Measurements from ENCODE around the gene CDC14B.
A peak's percentile ranks its signal among the peaks of the same experiment; 100 is the strongest.
"Not testable (repeated sequence)": the region's sequence is repeated elsewhere in the genome, so short reads cannot be mapped to it uniquely, and the experiment has no call there.

CDC14B gene

DNA sequence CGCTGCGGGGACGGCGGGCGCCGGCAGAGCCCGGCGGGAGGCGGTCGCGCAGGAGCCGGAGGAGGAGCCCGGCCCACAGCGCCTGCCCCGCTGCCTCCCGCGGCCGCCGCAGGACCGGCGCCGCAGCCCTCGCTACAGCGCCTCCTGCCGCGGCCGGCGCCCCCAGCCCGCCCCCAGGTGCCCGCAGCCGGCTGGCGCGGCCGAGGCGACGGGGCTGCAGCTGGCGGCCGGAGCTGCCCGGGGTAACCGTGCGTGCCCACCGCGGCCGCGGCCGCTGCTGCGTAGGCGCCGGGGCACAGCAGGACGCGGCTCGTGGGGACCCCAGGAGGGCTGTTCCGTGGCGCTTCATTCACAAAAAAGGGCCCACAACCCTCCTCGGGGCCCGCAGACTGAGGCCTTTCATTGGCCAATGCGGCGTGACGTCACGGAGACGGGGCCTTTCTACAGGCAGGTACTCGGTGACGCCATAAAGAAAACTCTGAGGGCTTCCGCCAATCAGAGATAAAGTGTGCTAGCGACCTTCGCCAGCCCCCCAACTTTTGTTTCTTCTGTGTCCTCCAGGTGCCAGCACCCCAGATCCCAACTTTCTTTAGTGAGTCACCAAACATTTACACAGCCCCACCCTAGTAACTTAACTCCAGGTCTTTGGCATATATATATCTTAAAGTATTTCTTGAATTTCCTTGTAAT is at the start of gene CDC14B:
TSS of gene CDC14B (minus strand) at position 353 of the 690 bp plus-strand sequence. CDS start 465 bp downstream, outside the sequence.
- DNase-seq (ENCODE audit: low read depth): peak; percentile 62
- H3K4me3 ChIP-seq (ENCODE audit: low read depth, low read length): peak within 1 kb of the TSS; percentile 68
- TF ChIP-seq, protein P1, sequence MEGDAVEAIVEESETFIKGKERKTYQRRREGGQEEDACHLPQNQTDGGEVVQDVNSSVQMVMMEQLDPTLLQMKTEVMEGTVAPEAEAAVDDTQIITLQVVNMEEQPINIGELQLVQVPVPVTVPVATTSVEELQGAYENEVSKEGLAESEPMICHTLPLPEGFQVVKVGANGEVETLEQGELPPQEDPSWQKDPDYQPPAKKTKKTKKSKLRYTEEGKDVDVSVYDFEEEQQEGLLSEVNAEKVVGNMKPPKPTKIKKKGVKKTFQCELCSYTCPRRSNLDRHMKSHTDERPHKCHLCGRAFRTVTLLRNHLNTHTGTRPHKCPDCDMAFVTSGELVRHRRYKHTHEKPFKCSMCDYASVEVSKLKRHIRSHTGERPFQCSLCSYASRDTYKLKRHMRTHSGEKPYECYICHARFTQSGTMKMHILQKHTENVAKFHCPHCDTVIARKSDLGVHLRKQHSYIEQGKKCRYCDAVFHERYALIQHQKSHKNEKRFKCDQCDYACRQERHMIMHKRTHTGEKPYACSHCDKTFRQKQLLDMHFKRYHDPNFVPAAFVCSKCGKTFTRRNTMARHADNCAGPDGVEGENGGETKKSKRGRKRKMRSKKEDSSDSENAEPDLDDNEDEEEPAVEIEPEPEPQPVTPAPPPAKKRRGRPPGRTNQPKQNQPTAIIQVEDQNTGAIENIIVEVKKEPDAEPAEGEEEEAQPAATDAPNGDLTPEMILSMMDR (IDR thresholded peaks at IDR 0.05; ENCODE audit: low read depth, low read length, missing control alignments): no peak
- in situ Hi-C loops (cut with HindIII; ENCODE audit: low sequenced_read_pairs): no loop called here

DNA sequence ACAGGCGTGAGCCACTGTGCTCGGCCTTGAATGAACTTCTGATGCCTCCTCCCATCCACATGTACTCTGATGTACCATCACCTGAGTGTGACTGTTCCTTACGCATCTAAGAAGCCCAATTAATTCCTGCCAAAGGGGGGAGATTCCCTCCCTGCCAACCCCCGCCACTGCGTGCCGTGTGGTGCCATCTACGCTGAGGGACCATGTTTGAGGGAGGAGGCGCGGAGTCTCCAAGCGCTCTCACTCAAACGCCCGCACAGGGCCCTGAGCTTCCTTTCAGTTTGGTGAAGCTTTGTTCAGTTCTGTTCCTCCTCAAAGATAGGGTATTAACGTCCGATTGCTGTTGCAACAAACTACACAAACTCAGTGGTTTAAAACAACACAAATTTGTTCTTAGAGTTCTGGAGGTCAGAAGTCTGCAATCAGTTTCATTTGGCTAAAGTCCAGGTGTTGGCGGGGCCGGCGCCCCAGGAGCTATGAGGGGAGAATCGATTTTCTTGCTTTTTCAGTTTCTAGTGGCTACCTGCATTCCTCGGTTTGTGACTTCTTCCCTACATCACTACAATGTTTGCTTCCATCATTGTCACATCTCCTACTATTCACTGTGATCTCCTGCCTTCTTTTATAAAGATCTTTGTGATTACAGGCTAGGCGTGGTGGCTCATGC is 49.4 kb upstream of the CDC14B start:
- TF ChIP-seq, protein P1 (IDR thresholded peaks at IDR 0.05; ENCODE audit: low read depth, low read length, missing control alignments): no peak
- in situ Hi-C loops (cut with HindIII; ENCODE audit: low sequenced_read_pairs): no loop called here
- no peak for DNase-seq (ENCODE audit: low read depth)
- no peak overlapping the region for H3K4me3 ChIP-seq (ENCODE audit: low read depth, low read length)

- DNase-seq (ENCODE audit: low read depth): no peak
- H3K4me3 ChIP-seq (ENCODE audit: low read depth, low read length): no peak overlapping the region
- TF ChIP-seq, protein P1 (IDR thresholded peaks at IDR 0.05; ENCODE audit: low read depth, low read length, missing control alignments): no peak
Measured at GRCh38 chr9:96667363-96667728, 47.7 kb upstream of the CDC14B start.

GRCh38 chr9:96666653-96667362 is 47.2 kb upstream of the CDC14B start:
- H3K4me3 ChIP-seq (ENCODE audit: low read depth, low read length); in situ Hi-C loops (cut with HindIII; ENCODE audit: low sequenced_read_pairs): not testable (repeated sequence)
- TF ChIP-seq, protein P1 (IDR thresholded peaks at IDR 0.05; ENCODE audit: low read depth, low read length, missing control alignments): peak; percentile 72
- peak; percentile 52 for DNase-seq (ENCODE audit: low read depth)

More at GRCh38 chr9:96667363-96667728, 47.7 kb upstream of the CDC14B start:
- in situ Hi-C loops (cut with HindIII; ENCODE audit: low sequenced_read_pairs): no loop called here

DNA sequence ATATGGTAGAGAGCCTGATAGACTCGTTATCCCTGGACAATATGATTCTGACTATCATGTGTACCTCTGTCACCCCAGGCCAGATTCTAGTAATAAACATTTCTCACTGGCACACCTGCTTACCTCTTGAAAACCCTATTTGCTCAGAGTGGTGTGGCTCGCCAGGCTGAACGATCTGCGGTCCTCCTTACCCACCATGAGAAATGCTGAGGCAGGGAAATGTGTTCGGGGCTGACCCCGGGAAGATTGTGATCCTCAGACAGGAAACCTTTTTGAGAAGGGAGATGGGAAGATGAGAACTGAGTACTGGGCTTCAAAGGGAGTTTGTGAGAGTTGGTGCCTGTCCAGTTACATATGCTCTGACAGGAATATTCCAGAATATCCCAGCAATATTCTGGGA is 46.1 kb upstream of the CDC14B start:
- H3K4me3 ChIP-seq (ENCODE audit: low read depth, low read length): no peak overlapping the region
- DNase-seq (ENCODE audit: low read depth): no peak
- TF ChIP-seq, protein P1 (IDR thresholded peaks at IDR 0.05; ENCODE audit: low read depth, low read length, missing control alignments): no peak
- in situ Hi-C loops (cut with HindIII; ENCODE audit: low sequenced_read_pairs): no loop called here

DNA sequence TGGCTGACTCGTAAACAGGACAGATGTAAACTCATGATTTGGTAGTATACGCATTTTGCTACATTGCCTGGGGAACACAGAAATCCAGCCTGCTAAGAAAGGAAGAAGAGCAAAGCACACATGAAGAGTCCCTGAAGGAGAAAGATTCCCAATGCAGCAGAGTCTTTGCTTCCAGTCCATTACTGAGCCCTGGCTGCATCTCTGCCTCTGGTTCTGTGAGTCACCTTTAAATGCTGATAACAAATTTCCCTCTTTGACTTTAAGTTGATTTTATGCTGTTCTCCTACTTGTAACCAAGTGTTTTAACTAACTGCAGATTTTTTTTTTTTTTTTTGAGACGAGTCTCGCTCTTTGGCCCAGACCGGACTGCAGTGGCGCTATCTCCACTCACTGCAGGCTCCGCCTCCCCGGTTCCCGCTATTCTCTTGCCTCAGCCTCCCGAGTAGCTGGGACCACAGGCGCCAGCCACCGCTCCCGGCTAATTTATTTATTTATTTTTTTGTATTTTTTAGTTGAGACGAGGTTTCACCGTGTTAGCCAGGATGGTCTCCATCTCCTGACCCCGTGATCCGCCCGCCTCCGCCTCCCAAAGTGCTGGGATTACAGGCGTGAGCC is 44.0 kb upstream of the CDC14B start:
- no peak overlapping the region for H3K4me3 ChIP-seq (ENCODE audit: low read depth, low read length)
- no peak for DNase-seq (ENCODE audit: low read depth)
- TF ChIP-seq, protein P1 (IDR thresholded peaks at IDR 0.05; ENCODE audit: low read depth, low read length, missing control alignments): no peak
- in situ Hi-C loops (cut with HindIII; ENCODE audit: low sequenced_read_pairs): no loop called here
